Forelimb muscle (tissue), 1 donor: ENCODE measurements around the gene CCDC88C. TPM values are rescaled to one million over a fixed set of nuclear protein-coding genes. Genes with fewer than 3 reads are reported as not detected.

Experiments
- DNase-seq: peaks from one replicate; pipeline ENCODE4 v3.0.0-alpha.2; 2013; ENCODE audit warnings: low read depth
- polyA plus RNA-seq: library from polyadenylated mRNA; unstranded; fragments of 120-200 nt; gene quantifications from one replicate; pipeline ENCODE4 v1.2.1, GENCODE V29; 2013; ENCODE audit not compliant: insufficient read length

The CCDC88C gene
- polyA plus RNA-seq, 1 donor, result 14.0 TPM

- DNase-seq, result no peak
Observed at GRCh38 chr14:91397965-91398591, 19.5 kb downstream of the CCDC88C start.

GRCh38 chr14:91396959-91397815, 20.4 kb downstream of the CCDC88C start:
- DNase-seq, result no peak

- DNase-seq, result no peak
Observed at GRCh38 chr14:91396013-91396660, 21.5 kb downstream of the CCDC88C start.

GRCh38 chr14:91395466-91395865, 22.2 kb downstream of the CCDC88C start:
- DNase-seq, result no peak

- no peak for DNase-seq
Observed at GRCh38 chr14:91394105-91395081, 23.2 kb downstream of the CCDC88C start.

GRCh38 chr14:91392623-91393303, 24.9 kb downstream of the CCDC88C start:
- DNase-seq, result no peak

GRCh38 chr14:91390165-91390778, 27.3 kb downstream of the CCDC88C start:
- DNase-seq, result no peak

GRCh38 chr14:91389150-91389549, 28.5 kb downstream of the CCDC88C start:
- DNase-seq, result no peak

GRCh38 chr14:91388551-91388975, 29.1 kb downstream of the CCDC88C start:
- no peak for DNase-seq

- no peak for DNase-seq
Observed at GRCh38 chr14:91387951-91388381, 29.7 kb downstream of the CCDC88C start.

GRCh38 chr14:91387169-91387835, 30.3 kb downstream of the CCDC88C start:
- no peak for DNase-seq

GRCh38 chr14:91385697-91386096, 31.9 kb downstream of the CCDC88C start:
- no peak for DNase-seq

- DNase-seq, result no peak
Observed at GRCh38 chr14:91385224-91385623, 32.4 kb downstream of the CCDC88C start.

- no peak for DNase-seq
Observed at GRCh38 chr14:91383439-91383838, 34.2 kb downstream of the CCDC88C start.

GRCh38 chr14:91381801-91382670, 35.6 kb downstream of the CCDC88C start:
- DNase-seq, result no peak

GRCh38 chr14:91380610-91381371, 36.8 kb downstream of the CCDC88C start:
- no peak for DNase-seq

GRCh38 chr14:91380123-91380522, 37.5 kb downstream of the CCDC88C start:
- no peak for DNase-seq

- DNase-seq, result no peak
Observed at GRCh38 chr14:91379579-91379932, 38.1 kb downstream of the CCDC88C start.
